HepG2 (cell line): ENCODE results near the gene MAP3K3. TPM values are rescaled to one million over a fixed set of nuclear protein-coding genes. Genes with fewer than 3 reads are reported as not detected.

ENCODE experiments used
- CENPT ChIP-seq: sonication (generic); formaldehyde crosslinking; IDR thresholded peaks from 2 replicates; pipeline ENCODE4 v1.8.0; 2022; ENCODE audit warnings: low read depth, mild to moderate bottlenecking, moderate library complexity, missing genetic modification reagents
- CHD4 ChIP-seq: fragments of 200-600 bp; sonication (generic); IDR thresholded peaks from 2 replicates; pipeline ENCODE4 v1.7.0; 2017; ENCODE audit warnings: mild to moderate bottlenecking, low read length, borderline replicate concordance
- E2F5 ChIP-seq: sonication (generic); formaldehyde crosslinking; conservative IDR thresholded peaks from 2 replicates; pipeline ENCODE4 v1.4.0; 2020; ENCODE audit warnings: missing genetic modification reagents
- ESRRA ChIP-seq: sonication (generic); formaldehyde crosslinking; IDR thresholded peaks from 2 replicates; pipeline ENCODE4 v1.5.1; 2020; ENCODE audit warnings: mild to moderate bottlenecking, low read depth, missing genetic modification reagents
- FOXK1 ChIP-seq: sonication (generic); formaldehyde crosslinking; IDR thresholded peaks from 2 replicates; pipeline ENCODE4 v1.4.0; 2020; ENCODE audit warnings: low read depth, missing genetic modification reagents, borderline replicate concordance
- ISX ChIP-seq: sonication (generic); formaldehyde crosslinking; conservative IDR thresholded peaks from 2 replicates; pipeline ENCODE4 v1.5.0; 2020; ENCODE audit warnings: missing genetic modification reagents
- JUN ChIP-seq: sonication (generic); formaldehyde crosslinking; IDR thresholded peaks from 2 replicates; pipeline ENCODE4 v1.4.0; 2020; ENCODE audit warnings: mild to moderate bottlenecking, missing genetic modification reagents
- KDM1A ChIP-seq: IDR thresholded peaks from 2 replicates; pipeline ENCODE4 v1.6.1; 2016; ENCODE audit warnings: missing compliant biosample characterization
- MAX ChIP-seq: IDR thresholded peaks from 2 replicates; pipeline ENCODE4 v1.6.1; 2012; ENCODE audit warnings: inconsistent platforms
- NKX3-1 ChIP-seq: sonication (generic); formaldehyde crosslinking; IDR thresholded peaks from 2 replicates; pipeline ENCODE4 v1.5.0; 2020; ENCODE audit warnings: missing genetic modification reagents
- PPARG ChIP-seq: conservative IDR thresholded peaks from 2 replicates; pipeline ENCODE4 v1.6.1; 2016; ENCODE audit warnings: missing biosample characterization, missing genetic modification reagents
- RARG ChIP-seq: sonication (generic); formaldehyde crosslinking; IDR thresholded peaks from 2 replicates; pipeline ENCODE4 v1.4.0; 2020; ENCODE audit warnings: low read depth, mild to moderate bottlenecking, missing genetic modification reagents
- SETDB1 ChIP-seq: sonication (generic); formaldehyde crosslinking; IDR thresholded peaks from 2 replicates; pipeline ENCODE4 v1.5.1; 2020; ENCODE audit warnings: missing genetic modification reagents, mild to moderate bottlenecking, borderline replicate concordance
- SP140L ChIP-seq: sonication (generic); formaldehyde crosslinking; IDR thresholded peaks from 2 replicates; pipeline ENCODE4 v1.4.0; 2020; ENCODE audit warnings: missing genetic modification reagents, borderline replicate concordance
- SP2 ChIP-seq: sonication (generic); formaldehyde crosslinking; IDR thresholded peaks from 2 replicates; pipeline ENCODE4 v1.5.1; 2020; ENCODE audit warnings: mild to moderate bottlenecking, missing genetic modification reagents
- TBX2 ChIP-seq: sonication (generic); formaldehyde crosslinking; IDR thresholded peaks from 2 replicates; pipeline ENCODE4 v1.5.0; 2020; ENCODE audit warnings: missing genetic modification reagents, mild to moderate bottlenecking, borderline replicate concordance
- ZBTB34 ChIP-seq: sonication (generic); formaldehyde crosslinking; IDR thresholded peaks from 2 replicates; pipeline ENCODE4 v1.8.0; 2022; ENCODE audit warnings: mild to moderate bottlenecking, missing genetic modification reagents
- ZKSCAN5 ChIP-seq: sonication (generic); formaldehyde crosslinking; IDR thresholded peaks from 2 replicates; pipeline ENCODE4 v1.5.1; 2020; ENCODE audit warnings: mild to moderate bottlenecking, missing genetic modification reagents
- ZNF121 ChIP-seq: sonication (generic); formaldehyde crosslinking; IDR thresholded peaks from 2 replicates; pipeline ENCODE4 v1.5.0; 2020; ENCODE audit warnings: mild to moderate bottlenecking, missing genetic modification reagents
- ZNF124 ChIP-seq: sonication (generic); formaldehyde crosslinking; IDR thresholded peaks from 2 replicates; pipeline ENCODE4 v1.4.0; 2020; ENCODE audit warnings: missing genetic modification reagents
- ZNF136 ChIP-seq: sonication (generic); formaldehyde crosslinking; IDR thresholded peaks from 2 replicates; pipeline ENCODE4 v1.8.1; 2022; ENCODE audit warnings: low read depth, mild to moderate bottlenecking, moderate library complexity, missing genetic modification reagents
- ZNF33A ChIP-seq: sonication (generic); formaldehyde crosslinking; IDR thresholded peaks from 2 replicates; pipeline ENCODE4 v1.5.1; 2020; ENCODE audit warnings: missing genetic modification reagents, mild to moderate bottlenecking, moderate library complexity, borderline replicate concordance
- ZNF460 ChIP-seq: sonication (generic); formaldehyde crosslinking; IDR thresholded peaks from 2 replicates; pipeline ENCODE4 v1.5.1; 2020; ENCODE audit warnings: missing genetic modification reagents, mild to moderate bottlenecking, borderline replicate concordance
- ZNF703 ChIP-seq: sonication (generic); formaldehyde crosslinking; IDR thresholded peaks from 2 replicates; pipeline ENCODE4 v1.5.1; 2020; ENCODE audit warnings: missing genetic modification reagents, mild to moderate bottlenecking, moderate library complexity, borderline replicate concordance
- polyA plus RNA-seq, 8 experiments: library from polyadenylated mRNA; depleted of rRNA in 3 of 8; stranded (reverse) in 7 of 8; unstranded in 1 of 8; fragments of >200 nt; fragmentation: Illumina TruSeq in 4 of 8; extraction: Trizol in 4 of 8; gene quantifications; 2 replicates each; pipeline versions ENCODE4 v1.2.1 to v1.2.3, GENCODE V29; 2011 to 2016; ENCODE audit warnings: low read depth in 4 of 8, missing spikeins in 1 of 8, mixed read lengths in 1 of 8; ENCODE audit not compliant: insufficient read depth in 1 of 8
- total RNA-seq, 5 experiments: library from RNA; depleted of rRNA; stranded (reverse); fragments of >200 nt; fragmentation: Illumina TruSeq; extraction: Trizol; gene quantifications; 2 replicates each; pipeline ENCODE4 v1.2.3, GENCODE V29; 2016; ENCODE audit warnings: low read depth in 1 of 5
- TF ChIP-seq, protein P1 (sequence below): sonication (generic); formaldehyde crosslinking; IDR thresholded peaks from 2 replicates; pipeline ENCODE4 v1.4.0; 2020; ENCODE audit warnings: missing genetic modification reagents

Gene MAP3K3
- total and polyA plus RNA-seq, 2 of the 13 experiments (the other 11 are each of a cell fraction or from before 2014, with no cell fraction given): 17.7 to 21.8 TPM

- TF ChIP-seq ESRRA (CRISPR knock-in tag): peak; percentile 91
- TF ChIP-seq E2F5: peak; percentile 77; the same call in 1 of the 2 replicates
- TF ChIP-seq ZNF460 (CRISPR knock-in tag): no peak; the same call in 1 of the 2 replicates
- TF ChIP-seq ZNF33A (CRISPR knock-in tag): no peak
- peak; percentile 83 for TF ChIP-seq PPARG (CRISPR knock-in tag)
- 0 out of 2 replicates have a peak, but pooled peaks have one; percentile 53 for TF ChIP-seq KDM1A
- TF ChIP-seq ZNF124 (CRISPR knock-in tag): peak; percentile 99
- peak; percentile 91 for TF ChIP-seq ISX (CRISPR knock-in tag)
- TF ChIP-seq SP2 (CRISPR knock-in tag): peak; percentile 73
- TF ChIP-seq SETDB1 (CRISPR knock-in tag): no peak
- peak; percentile 80 for TF ChIP-seq ZNF121 (CRISPR knock-in tag)
- TF ChIP-seq NKX3-1 (CRISPR knock-in tag): peak; percentile 92; the same call in 1 of the 2 replicates
- no peak for TF ChIP-seq ZKSCAN5 (CRISPR knock-in tag)
- TF ChIP-seq ZBTB34 (CRISPR knock-in tag): peak; percentile 68
- TF ChIP-seq ZNF703 (CRISPR knock-in tag): no peak
- TF ChIP-seq JUN (CRISPR knock-in tag): no peak
- TF ChIP-seq RARG (CRISPR knock-in tag): no peak
- no peak for TF ChIP-seq CENPT (CRISPR knock-in tag)
- TF ChIP-seq TBX2 (CRISPR knock-in tag): peak; percentile 90
- TF ChIP-seq MAX: peak; percentile 95
- TF ChIP-seq ZNF136 (CRISPR knock-in tag): peak; percentile 83; the same call in 1 of the 2 replicates
- TF ChIP-seq SP140L (CRISPR knock-in tag): peak; percentile 96; the same call in 1 of the 2 replicates
- no peak for TF ChIP-seq CHD4
- TF ChIP-seq, protein P1, sequence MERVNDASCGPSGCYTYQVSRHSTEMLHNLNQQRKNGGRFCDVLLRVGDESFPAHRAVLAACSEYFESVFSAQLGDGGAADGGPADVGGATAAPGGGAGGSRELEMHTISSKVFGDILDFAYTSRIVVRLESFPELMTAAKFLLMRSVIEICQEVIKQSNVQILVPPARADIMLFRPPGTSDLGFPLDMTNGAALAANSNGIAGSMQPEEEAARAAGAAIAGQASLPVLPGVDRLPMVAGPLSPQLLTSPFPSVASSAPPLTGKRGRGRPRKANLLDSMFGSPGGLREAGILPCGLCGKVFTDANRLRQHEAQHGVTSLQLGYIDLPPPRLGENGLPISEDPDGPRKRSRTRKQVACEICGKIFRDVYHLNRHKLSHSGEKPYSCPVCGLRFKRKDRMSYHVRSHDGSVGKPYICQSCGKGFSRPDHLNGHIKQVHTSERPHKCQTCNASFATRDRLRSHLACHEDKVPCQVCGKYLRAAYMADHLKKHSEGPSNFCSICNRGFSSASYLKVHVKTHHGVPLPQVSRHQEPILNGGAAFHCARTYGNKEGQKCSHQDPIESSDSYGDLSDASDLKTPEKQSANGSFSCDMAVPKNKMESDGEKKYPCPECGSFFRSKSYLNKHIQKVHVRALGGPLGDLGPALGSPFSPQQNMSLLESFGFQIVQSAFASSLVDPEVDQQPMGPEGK (CRISPR knock-in tag): peak; percentile 87
- TF ChIP-seq FOXK1 (CRISPR knock-in tag): peak; percentile 98
These were observed 21.4 kb upstream of the MAP3K3 start, which contains the start of gene TACO1 (continued) for GRCh38 chr17:63600569-63601438.
